SU-DHL-6 (cell line): Measurements from ENCODE around the gene ACAT2.

Experiments used
- CTCF ChIP-seq: fragments of 200-600 bp; sonication (generic); IDR thresholded peaks from one replicate; pipeline ENCODE4 v1.5.1; 2017; ENCODE audit warnings: antibody characterized with exemption, mild to moderate bottlenecking, low read length, moderate library complexity; ENCODE audit not compliant: insufficient read depth, poor library complexity, severe bottlenecking
- EZH2phosphoT487 ChIP-seq: fragments of 200-600 bp; sonication (generic), shearing (Covaris generic); conservative IDR thresholded peaks from 2 replicates; pipeline ENCODE4 v1.6.1; 2018; ENCODE audit warnings: mild to moderate bottlenecking, antibody characterized with exemption, low read length, moderate library complexity, mixed read lengths

- TF ChIP-seq CTCF (no peak), EZH2phosphoT487 (no peak)
Measured at GRCh38 chr6:159766906-159767305, 5.1 kb downstream of the ACAT2 start.
